Stimulated activated CD8-positive, alpha-beta memory T cell treated with anti-CD3 and anti-CD28 coated beads, Interleukin-4, amount 100 ng/mL, for 1 hour (primary cell): ENCODE results near the gene PAPOLA.

Experiments
- DNase-seq, 2 donors: peaks; one replicate each; pipeline ENCODE4 v3.0.0-alpha.2; 2020; ENCODE audit warnings: low read depth in 2 of 2, low spot score in 1 of 2

PAPOLA gene

DNA sequence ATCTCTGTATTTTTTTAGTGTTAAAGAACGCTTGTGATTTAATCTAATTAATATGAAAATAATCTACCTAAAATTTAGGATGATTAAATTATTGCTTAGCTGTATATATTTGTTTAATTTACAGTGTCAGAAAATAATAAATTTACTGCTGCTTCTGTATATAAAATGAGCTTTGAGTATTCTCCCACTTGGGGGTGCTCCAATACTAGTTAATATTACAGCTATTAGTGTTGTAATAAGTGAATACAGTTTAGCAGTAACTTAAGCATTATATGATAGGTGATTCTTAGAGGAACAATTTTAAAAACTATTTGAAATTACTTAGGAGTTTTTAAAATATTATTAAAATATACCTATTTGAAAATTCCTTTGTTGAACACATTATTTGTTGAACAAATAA, 62.2 kb downstream of the PAPOLA start:
- DNase-seq: no peak

DNA sequence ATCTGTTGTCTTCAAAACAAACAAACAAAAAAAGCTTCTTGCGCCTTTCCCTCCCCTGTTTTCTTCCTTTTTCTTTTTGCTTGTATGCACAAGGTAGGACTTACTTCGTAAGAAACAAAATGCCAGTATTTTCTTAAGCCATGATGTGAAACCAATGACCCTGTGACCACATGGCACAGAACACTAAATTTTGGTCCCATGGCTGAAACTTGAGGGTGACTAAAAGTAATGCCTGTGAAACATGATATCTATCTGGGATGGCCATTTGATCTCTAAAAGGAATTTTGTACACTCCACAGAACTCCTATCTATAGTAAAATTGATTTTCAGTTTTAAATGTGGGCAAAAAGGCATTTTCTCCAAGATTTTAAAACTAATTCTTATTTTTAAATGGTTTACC, 63.6 kb downstream of the PAPOLA start:
- no peak for DNase-seq

DNA sequence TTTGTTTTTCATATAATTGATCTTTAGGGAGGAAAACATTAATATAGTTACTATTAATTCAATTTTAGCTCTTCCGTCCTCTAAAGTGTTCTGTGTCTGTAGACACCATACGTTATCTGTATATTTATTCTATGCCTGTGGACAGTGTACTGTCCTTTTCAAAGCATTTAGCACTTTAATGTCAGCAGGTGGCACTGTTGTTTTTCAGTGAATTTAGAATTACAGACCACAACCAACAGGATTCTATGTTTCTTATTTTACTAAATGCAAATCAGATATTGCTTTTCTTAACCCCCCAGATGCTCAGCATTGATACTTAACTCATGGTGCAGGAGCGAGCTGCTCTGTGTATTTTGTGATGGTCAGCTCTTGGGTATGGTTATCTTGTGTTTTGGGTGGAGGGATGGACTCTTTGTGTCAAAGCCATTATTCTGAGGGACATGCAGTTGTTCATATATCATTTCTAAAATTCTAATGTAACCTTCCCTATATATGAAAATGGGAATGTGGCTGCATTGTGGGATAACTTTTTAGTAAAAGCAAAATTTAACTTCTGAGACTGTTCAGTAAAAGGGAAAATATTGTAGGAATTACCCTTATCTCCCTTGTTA, 65.2 kb downstream of the PAPOLA start:
- no peak for DNase-seq

DNA sequence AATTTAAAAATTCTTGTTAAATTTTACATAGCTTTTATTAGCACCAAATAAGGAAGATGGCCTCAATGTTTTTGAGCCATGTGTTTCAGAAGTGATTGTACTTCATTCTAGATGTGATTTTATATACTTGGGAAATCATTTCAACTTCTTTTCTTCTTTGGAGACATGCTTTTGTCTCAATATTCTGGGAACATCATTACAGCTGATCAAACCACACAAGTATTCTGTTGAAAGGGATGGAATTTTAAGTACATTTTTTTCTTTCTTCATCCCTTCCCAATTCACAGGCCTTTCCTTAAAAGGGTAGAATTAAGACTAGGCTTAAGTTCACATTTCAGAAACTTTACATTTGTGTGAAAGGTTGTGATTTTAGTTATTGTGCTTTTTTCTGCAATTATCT, 66.4 kb downstream of the PAPOLA start:
- no peak for DNase-seq

DNA sequence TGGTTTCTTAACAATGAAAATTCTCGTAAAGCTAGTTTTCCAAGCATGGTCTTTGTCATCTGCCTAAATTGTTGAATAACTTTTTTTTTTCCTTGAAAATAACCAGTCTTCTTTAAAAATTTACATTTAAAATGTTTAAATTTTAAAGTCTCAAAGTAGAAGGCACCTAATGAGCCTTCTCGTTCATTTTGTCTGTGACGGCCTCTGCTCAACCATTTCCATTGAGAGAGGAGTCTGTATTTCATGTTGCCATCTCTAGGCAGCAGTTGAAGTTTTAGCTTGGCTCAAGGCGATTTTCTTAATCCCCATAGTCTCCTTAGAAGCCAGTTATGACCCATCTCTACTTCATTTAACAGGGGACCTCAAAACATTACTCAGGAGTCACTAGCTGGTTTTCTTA, 69.1 kb downstream of the PAPOLA start:
- DNase-seq: no peak

DNA sequence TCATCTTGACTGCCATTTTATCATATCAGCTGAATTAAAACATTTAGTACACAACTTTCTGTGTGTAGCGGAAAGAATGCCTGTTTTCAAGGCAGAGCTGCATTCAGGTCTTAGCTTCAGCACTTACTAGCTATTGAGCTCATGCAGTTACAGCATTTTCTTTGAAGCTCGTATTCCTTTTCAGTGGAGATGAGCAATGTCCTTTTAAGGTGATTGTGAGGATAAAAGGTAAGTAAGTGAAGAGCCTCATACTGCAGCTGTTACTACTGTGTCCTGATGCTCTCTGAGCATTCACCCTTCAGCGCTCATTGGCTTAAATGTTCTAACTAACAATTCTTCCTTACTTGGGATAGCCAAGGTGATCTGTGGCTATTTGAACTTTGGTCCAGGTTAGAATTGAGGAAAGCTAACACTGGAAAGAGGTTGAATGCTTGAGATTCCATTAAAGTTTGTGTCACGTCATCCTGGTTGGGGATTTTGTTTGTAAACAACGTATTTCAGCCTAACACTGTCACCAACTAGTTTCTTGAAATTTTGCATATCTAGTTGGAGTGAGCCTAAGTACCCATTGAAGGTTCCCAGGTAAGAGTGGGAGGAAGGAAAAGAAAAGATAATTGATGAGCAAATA, 71.4 kb downstream of the PAPOLA start:
- DNase-seq: no peak

DNA sequence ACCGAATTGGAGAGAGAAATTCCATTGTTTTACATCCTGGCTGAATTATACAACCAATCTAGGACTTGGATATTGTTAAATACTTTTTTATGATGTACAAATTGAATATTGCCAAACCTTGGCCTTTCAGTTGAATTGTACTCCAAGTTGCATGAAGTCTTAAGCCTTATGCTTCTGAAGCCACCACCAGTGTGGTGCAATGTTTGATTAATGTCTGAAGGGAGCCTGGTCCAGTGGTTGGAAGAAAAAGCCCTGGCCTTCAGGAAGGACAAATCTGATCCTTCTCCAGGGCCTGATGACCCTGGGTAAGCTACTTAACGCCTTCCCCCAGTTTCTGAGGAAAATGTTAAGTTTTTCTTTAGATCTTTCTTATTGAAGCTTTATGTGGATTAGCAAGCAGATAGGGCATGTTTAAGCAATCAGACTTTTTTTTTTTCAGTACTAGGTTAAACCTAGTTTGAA, 72.0 kb downstream of the PAPOLA start:
- no peak for DNase-seq

DNA sequence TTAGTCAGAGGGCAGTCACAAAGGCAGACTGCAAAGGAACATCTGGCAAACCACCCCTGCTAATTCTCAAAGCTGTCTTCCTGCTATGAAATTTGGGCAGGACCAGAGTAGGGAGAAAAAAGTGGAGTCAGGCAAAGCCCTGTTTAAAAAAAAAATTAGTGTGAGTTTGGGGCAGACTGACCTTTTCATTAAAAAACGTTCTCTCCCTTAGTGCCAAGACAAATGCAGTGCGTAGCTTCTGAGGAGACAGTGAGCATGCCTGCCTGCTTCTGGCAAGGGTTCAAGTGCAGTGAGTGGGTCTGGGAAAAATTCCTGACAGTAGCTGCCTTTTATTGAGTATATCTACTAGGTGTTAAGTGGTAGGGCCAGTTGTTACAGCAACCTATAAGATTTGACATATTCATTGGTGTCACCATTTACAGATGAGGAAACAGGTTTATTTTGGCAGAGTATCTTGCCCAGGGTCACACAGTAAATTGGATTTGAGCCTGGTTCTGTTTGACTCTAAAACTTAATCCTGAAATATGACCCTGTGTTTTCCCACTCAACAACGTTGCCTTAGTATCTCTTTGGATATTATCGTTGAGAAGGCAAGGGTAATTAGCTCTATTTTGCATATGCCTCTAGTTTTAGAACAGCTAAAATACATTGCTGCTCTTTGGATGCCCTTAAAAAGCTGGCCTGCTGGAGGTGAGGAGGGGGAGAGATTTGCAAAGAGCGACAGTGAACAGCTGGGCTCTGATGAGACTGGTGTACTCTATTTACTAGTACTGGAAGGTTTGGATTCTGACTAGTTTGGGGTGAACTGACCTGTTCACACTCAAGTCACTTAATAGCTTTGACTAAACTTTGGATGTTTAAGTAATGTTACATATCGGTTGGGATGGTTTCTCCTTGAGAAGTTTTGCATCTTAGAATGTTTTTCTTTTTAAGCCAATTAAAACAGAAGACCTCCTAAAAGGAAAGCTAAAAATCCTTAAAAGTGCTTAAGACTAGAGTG, 72.8 kb downstream of the PAPOLA start:
- no peak for DNase-seq

DNA sequence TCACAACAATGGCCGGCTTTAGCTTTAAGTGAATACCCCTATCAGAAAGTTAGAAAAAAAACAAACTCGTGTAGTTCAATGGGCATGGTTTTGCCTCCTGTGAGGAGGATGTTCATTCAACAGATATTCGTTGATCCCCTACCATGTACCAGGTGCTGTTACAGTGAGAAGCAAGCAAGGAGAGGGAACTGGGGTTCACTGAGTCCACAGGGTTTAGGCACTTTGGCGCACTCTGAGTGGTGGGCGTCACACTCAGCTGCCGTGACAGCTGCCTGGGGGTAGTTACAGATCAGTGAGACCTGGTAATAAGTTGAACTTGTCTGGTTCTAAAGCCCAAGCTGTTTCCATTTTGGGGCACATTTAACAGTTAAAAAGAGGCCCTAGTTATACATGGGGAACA, 74.2 kb downstream of the PAPOLA start:
- DNase-seq: no peak

DNA sequence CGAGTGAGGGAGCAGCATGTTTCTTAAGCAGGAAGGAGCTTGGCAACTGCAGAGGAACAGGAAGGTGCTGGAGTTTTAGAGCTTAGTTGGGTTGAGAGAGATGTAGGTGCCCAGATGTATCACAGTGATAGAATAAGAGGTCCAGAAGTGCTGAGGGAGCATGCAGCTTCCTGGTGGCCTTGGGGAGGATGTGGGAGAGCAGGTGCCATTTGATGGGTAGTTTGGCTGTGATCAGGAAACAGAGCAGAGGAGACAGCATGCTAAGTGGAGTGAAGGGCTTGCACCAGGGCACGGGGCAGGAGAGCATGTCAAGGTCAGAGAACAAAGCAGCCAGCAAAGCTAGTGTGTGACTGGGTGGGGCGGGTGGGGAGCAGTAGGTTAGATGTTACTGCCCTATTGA, 74.8 kb downstream of the PAPOLA start:
- no peak for DNase-seq

DNA sequence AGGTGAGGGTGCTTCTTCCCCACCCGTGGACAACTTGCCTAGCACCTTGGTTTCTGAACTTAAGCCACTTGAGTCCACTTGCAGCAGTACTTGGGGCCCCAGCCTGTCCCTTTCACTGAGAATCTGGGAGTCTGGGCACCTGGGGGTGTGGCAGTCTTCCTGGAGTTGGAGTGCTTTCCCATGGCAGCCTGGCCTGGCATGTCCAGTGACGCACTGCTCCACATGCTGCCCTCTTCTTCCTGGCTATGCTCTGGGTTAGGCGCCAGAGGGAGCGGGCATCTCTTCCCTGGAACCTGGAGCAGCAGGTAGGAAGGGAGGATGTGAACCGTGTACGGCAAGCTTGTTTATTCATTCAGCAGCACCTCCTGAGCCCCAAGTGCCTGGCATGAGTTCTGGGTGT, 76.4 kb downstream of the PAPOLA start:
- no peak for DNase-seq

DNA sequence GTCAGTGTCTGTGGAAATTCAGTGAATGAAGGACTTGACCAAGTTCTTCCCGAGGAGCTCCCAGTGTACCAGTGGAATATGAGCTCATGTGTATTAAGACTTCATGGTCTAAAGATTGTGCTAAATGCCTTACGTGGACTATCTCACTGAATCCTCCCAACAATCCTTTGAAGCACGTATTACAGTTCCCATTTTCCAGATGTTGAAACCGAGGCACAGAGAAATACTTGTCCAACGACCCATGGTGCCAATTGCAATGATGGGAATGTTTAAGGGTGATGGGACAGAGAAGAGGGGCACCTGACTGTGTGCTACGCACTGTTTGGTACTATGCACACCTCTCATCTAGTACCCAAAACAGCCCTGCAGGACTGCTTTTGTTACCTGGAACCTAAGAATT, 77.2 kb downstream of the PAPOLA start:
- DNase-seq: no peak

DNA sequence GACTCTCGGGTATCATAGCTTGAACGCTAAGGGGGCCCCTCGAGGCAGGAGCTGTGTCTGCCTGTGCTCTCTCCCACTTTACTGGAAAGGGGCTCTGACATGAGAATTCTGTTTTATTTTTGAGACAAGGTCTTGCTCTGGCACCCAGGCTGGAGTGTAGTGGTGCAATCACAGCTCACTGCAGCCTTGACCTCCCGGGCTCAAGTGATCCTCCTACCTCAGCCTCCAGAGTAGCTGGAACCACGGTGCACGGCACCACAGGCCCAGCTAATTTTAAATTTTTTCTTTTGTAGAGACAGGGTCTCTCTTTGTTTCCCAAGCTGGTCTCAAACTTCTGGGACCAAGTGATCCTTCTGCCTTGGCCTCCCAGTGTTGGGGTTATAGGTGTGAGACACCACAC, 77.7 kb downstream of the PAPOLA start:
- DNase-seq: no peak

DNA sequence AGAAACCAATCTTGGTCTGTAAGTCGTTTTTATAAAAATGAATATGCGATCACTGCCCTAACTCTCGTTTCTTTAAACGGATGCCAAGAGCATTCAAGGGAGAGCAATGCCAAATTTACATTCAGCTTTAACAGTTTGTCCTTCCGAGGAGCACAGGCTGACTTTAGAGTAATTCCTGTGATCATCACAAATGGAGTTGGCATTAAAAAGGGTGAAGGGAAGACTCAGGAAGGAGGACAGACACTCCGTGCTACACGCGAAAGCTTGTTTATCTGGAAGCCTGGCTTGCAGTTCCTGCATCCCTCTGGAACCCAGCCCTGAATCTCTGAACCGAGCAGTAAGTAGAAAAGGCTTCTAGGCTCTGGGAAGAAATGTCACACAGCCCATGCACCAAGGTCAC, 78.4 kb downstream of the PAPOLA start:
- DNase-seq: no peak

DNA sequence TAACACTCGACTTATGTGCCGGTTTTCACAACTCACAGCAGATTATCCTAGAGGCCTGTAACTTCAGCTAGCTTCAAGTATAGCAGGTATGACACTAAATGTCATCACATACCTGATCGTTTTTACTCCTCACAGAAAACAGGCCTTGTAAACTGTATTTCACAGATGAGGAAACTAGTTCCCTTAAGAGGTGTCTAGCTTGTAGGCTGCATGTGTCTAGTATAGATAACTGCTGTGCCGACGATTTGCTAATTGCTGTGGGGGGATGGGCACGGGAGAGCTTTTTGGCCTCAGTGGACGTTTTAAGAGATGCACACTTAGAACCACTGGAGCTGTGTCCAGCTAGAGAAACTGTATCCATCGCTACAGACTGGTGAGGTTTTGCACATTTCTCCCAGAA, 78.8 kb downstream of the PAPOLA start:
- DNase-seq: no peak

DNA sequence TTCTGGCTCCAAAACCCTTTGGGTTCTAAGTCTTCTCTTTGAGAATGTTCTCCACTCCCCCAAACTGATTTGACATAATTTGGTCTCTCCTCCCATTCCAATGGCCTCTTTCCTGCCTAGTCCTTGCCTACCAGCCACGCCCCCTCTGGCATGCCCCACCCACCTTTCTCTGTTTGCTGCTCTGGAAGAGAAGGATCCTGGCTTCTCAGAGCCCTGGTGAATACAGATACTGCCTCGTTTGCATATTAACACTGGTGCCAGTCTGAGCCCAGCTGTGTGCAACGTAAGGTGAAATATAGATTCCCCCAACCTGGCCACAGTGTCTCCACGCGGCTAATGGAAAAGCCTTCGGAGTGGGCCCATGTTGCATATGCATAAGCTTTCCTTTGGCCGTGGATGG, 79.7 kb downstream of the PAPOLA start:
- DNase-seq: no peak

DNA sequence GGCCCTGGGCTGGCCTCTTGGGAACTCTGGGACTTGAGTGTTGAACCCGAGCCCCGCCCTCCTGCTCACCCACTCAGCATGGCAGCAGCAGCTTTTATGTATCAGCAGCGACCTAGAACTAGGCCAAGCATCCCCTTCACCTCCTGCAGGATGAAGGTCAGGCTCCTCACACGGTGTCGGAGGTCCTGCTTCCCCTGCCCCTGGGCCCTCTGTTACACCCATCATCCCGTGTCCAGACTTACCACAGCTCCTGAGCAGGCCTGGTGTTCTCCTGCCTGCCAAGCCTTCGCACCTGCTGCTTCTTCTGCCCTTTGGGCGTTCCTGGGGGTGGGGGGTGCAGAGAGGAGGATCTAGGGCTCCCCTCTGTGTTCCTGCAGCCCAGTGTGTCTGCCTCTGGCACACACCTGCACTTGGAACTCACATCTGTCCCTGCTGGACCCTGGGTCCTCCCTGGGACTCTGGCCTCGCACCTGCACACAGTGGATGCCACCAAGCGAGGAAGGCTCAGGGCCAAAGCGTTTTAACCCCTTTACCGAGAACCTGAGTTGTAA, 80.3 kb downstream of the PAPOLA start:
- no peak for DNase-seq

DNA sequence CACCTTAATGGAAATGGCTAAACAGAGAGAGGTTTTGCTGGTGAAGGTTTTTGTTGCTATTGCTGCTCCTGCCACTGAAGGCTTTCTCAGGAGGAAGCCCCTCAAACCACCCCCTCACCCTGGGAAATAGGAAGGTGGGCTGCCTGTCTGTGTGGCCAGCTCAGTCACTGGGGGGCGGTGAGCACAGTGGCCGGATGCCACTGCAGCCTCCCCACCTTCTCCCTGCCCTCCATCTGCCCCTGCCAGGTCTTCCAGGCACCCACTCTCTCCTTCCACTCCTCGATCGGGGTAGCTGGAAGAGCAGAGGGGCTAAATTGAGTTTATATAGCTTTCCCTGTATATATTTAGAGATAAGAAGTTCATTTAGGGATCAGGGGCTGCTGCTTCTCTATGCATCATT, 80.8 kb downstream of the PAPOLA start:
- DNase-seq: no peak

DNA sequence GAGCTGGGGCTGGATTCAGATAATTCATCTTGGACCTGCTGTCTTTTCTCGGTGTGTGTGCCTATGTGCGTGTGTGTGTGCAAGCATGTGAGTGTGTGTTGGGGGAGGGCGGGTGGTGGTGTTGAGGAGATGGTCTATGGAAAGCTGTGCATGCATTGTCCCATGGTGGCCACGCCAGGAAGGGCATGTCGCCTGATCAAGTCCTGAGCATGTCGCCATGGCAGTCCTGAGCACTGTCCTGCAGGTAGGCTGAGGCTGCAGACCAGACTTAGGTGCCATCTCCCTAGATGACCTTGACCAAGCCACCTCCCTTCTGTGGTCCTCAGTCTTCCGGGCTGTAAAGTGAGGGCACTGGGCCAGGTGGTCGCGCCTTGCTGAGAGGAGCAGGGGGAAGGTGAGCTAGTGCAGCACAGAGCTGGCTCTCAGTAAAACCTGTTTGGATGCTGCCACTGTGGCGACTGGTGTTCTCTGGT, 81.4 kb downstream of the PAPOLA start:
- no peak for DNase-seq

DNA sequence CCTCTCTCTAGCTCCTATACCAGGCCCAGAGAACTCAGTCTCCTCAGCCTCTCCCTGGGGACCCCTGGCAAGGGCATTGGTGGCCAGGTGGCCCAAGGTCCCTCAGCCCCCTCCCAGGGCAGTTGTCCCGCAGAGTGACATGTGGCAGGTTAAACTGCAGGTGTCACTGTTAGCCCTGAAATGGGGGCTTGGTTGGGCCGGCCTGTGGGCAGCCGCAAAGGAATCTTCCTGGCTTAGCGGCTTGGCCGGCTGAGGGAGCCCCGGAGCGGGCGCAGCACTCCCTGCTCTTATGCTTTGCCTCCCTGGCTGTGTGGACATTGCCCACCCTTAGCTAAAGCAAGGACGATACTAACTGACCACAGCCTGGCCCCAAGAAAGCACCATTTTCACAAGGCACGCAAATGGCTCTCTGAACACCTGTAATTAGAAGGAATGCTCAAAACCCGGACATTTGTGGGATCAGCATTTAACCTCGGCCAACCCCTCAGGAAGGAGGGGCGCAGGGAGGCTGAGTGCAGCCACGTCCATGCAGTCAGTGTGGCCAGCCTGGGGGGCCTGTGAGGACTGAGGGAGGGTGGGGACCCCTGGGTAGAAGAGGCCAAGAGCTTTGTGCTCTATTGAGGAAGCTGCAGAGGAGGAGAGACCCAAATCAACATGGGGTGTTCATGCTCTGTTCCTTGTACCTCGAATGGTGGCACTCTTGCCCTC, 82.2 kb downstream of the PAPOLA start:
- DNase-seq: no peak
